DND-41 (cell line): Measurements from ENCODE around the gene COX6A2.

Experiments
- ATAC-seq: fragments of 200-7000 bp; cut with Tn5 transposase; 3 replicates; pipeline ENCODE4 v1.9.1; 2021; ENCODE audit warnings: low read depth; ENCODE audit not compliant: insufficient read depth
- DNase-seq: peaks from one replicate; pipeline ENCODE4 v3.0.0-alpha.2; 2020
- H2AFZ ChIP-seq: 2 replicates; pipeline ENCODE4 v1.6.0; 2012; ENCODE audit warnings: low read depth, low read length
- H3K27ac ChIP-seq: 2 replicates; pipeline ENCODE4 v1.5.1; 2012; ENCODE audit warnings: low read length, inconsistent platforms
- H3K27me3 ChIP-seq: fragments of 200-600 bp; sonication (generic); 2 replicates; pipeline ENCODE4 v1.6.0; 2012; ENCODE audit warnings: low read length, mild to moderate bottlenecking, inconsistent platforms; ENCODE audit not compliant: insufficient read depth, poor library complexity
- H3K36me3 ChIP-seq: 2 replicates; pipeline ENCODE4 v1.5.1; 2012; ENCODE audit warnings: low read length, inconsistent platforms; ENCODE audit not compliant: insufficient read depth
- H3K4me1 ChIP-seq: 2 replicates; pipeline ENCODE4 v1.5.1; 2012; ENCODE audit warnings: mild to moderate bottlenecking, low read length; ENCODE audit not compliant: insufficient read depth
- H3K4me2 ChIP-seq: 2 replicates; pipeline ENCODE4 v1.6.0; 2012; ENCODE audit warnings: mild to moderate bottlenecking, moderate library complexity, low read length, inconsistent platforms; ENCODE audit not compliant: insufficient read depth
- H3K4me3 ChIP-seq, 2 experiments: fragments of 200-600 bp in 1 of 2; shearing (Covaris generic) in 1 of 2; 2 replicates each; pipeline ENCODE4 v1.5.1; 2012 to 2016; ENCODE audit warnings: inconsistent platforms in 2 of 2, low read length in 2 of 2, mild to moderate bottlenecking in 2 of 2, low read depth in 1 of 2, moderate library complexity in 1 of 2
- H3K79me2 ChIP-seq: 2 replicates; pipeline ENCODE4 v1.6.0; 2012; ENCODE audit warnings: low read length, inconsistent platforms; ENCODE audit not compliant: insufficient read depth
- H3K9ac ChIP-seq: 2 replicates; pipeline ENCODE4 v1.6.0; 2012; ENCODE audit warnings: low read depth, mild to moderate bottlenecking, inconsistent platforms, low read length, moderate library complexity
- H3K9me3 ChIP-seq: 2 replicates; pipeline ENCODE4 v1.5.1; 2012; ENCODE audit warnings: low read length, moderate library complexity, mild to moderate bottlenecking, inconsistent platforms; ENCODE audit not compliant: insufficient read depth, severe bottlenecking
- H4K20me1 ChIP-seq: 2 replicates; pipeline ENCODE4 v1.6.0; 2012; ENCODE audit warnings: low read length; ENCODE audit not compliant: insufficient read depth
- EZH2 ChIP-seq: IDR thresholded peaks from 3 replicates; pipeline ENCODE4 v1.6.1; 2012; ENCODE audit warnings: borderline replicate concordance, low read depth, mild to moderate bottlenecking, moderate library complexity, low read length, inconsistent platforms; ENCODE audit not compliant: severe bottlenecking
- TF ChIP-seq, protein P1 (sequence below): IDR thresholded peaks from 2 replicates; pipeline ENCODE4 v1.5.1; 2012; ENCODE audit warnings: borderline replicate concordance, low read length, moderate library complexity, mild to moderate bottlenecking; ENCODE audit not compliant: poor library complexity, severe bottlenecking; ENCODE audit errors: extremely low read depth

The COX6A2 gene

DNA sequence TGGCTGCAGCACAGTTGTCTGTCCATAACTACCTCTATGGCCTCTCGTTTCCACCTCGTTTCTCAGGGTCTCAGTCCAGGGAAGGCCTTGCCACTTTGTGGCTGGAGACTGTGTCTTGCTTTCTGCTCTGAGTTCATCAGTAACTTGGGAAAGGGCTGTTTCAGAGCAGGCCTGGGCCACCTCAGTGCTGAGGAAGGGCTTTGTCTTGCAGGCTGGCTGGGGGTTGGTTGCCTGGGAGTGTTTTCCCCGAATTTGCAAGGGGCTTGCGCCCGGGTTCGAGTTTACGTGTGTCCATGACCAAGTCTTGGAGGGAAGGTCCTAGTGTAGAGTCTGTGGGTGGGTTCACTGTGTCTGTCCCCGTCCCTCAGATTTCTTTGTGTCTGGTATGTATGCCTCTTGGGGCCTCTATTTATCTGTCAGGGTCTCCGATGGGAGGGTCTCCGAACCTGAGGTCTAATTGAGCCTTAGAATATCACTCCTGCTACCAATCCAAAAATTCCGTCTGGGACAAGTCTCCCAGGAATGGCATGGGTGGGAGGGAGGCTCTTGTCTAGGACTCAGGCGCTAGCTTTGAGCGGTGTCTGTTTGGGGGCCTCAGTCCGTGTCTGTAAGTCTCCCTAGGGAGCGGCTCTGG lies 43.2 kb upstream of the COX6A2 start:
- H3K9ac ChIP-seq, result no peak overlapping the region

DNA sequence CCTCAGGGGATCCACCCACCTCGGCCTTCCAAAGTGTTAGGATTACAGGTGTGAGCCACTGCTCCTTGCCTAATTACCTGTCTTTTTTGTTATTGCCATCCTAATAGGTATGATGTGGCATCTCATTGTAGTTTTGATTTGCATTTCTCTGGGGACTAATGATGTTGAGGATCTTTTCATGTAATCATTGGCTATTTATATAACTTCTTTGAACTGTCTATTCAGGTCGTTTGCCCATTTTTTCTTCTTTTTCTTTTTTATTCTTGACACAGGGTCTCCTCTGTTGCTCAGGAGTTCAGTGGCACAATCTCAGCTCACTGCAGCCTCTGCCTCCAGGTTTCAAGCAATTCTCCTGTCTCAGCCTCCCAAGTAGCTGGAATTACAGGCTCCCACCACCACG lies 42.5 kb upstream of the COX6A2 start:
- Histone ChIP-seq H3K4me1 (peaks cover 30% of the 10 kb centered on the region), H4K20me1 (no peaks in the 10 kb centered on the region), H3K27me3 (no peaks in the 10 kb centered on the region), H3K9ac (no peak overlapping the region), H3K4me2 (no peak overlapping the region), H3K9me3 (no peaks in the 10 kb centered on the region), H3K36me3 (peaks cover 10% of the 10 kb centered on the region; the same call in 1 of the 2 replicates), H2AFZ (no peak overlapping the region), H3K79me2 (no peaks in the 10 kb centered on the region), H3K4me3 (no peak overlapping the region), H3K27ac (no peak overlapping the region)
- no peak for ATAC-seq
- DNase-seq, result no peak
- TF ChIP-seq, protein P1, sequence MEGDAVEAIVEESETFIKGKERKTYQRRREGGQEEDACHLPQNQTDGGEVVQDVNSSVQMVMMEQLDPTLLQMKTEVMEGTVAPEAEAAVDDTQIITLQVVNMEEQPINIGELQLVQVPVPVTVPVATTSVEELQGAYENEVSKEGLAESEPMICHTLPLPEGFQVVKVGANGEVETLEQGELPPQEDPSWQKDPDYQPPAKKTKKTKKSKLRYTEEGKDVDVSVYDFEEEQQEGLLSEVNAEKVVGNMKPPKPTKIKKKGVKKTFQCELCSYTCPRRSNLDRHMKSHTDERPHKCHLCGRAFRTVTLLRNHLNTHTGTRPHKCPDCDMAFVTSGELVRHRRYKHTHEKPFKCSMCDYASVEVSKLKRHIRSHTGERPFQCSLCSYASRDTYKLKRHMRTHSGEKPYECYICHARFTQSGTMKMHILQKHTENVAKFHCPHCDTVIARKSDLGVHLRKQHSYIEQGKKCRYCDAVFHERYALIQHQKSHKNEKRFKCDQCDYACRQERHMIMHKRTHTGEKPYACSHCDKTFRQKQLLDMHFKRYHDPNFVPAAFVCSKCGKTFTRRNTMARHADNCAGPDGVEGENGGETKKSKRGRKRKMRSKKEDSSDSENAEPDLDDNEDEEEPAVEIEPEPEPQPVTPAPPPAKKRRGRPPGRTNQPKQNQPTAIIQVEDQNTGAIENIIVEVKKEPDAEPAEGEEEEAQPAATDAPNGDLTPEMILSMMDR, result no peak

More for the DNA sequence above, 43.2 kb upstream of the COX6A2 start:
- Histone ChIP-seq H3K79me2 (no peaks in the 10 kb centered on the region), H3K4me3 (no peak overlapping the region), H3K4me2 (no peak overlapping the region), H4K20me1 (no peaks in the 10 kb centered on the region), H3K27me3 (no peaks in the 10 kb centered on the region), H2AFZ (no peak overlapping the region), H3K9me3 (no peaks in the 10 kb centered on the region), H3K27ac (no peak overlapping the region), H3K4me1 (peaks cover 32% of the 10 kb centered on the region), H3K36me3 (peaks cover 4% of the 10 kb centered on the region; the same call in 1 of the 2 replicates)
- TF ChIP-seq, protein P1, result no peak
- TF ChIP-seq EZH2, result no peak
- ATAC-seq (no peak), DNase-seq (no peak)

GRCh38 chr16:31467858-31468257 lies 39.7 kb upstream of the COX6A2 start:
- Histone ChIP-seq H3K4me3 (no peak overlapping the region), H3K9me3 (no peaks in the 10 kb centered on the region), H4K20me1 (no peaks in the 10 kb centered on the region), H3K4me2 (peak overlapping the region; percentile 27; the same call in 1 of the 2 replicates), H2AFZ (0 out of 2 replicates have a peak overlapping the region, but pooled peaks have one; percentile 2), H3K36me3 (peaks cover 23% of the 10 kb centered on the region), H3K9ac (peak overlapping the region; percentile 54), H3K27ac (peak overlapping the region; percentile 99), H3K4me1 (peaks cover 30% of the 10 kb centered on the region), H3K79me2 (no peaks in the 10 kb centered on the region), H3K27me3 (no peaks in the 10 kb centered on the region)
- no peak for ATAC-seq
- no peak for DNase-seq
- TF ChIP-seq, protein P1, result no peak
- no peak for TF ChIP-seq EZH2
